HepG2 (cell line): ENCODE results near the gene CTCF. TPM values are rescaled to one million over a fixed set of nuclear protein-coding genes. Genes with fewer than 3 reads are reported as not detected.

Experiments
- ATF3 ChIP-seq: sonication (generic); formaldehyde crosslinking; IDR thresholded peaks from 2 replicates; pipeline ENCODE4 v1.4.0; 2020; ENCODE audit warnings: missing genetic modification reagents
- EHMT2 ChIP-seq: fragments of 200-600 bp; sonication (generic); IDR thresholded peaks from 2 replicates; pipeline ENCODE4 v1.7.0; 2017; ENCODE audit warnings: antibody characterized with exemption, low read depth, low read length, borderline replicate concordance
- FOXP1 ChIP-seq, 2 experiments: fragments of 450-650 bp in 1 of 2; IDR thresholded peaks; 2 replicates each; pipeline ENCODE4 v1.6.1; 2017 to 2018; ENCODE audit warnings: antibody characterized with exemption in 1 of 2
- GATAD2A ChIP-seq: IDR thresholded peaks from 2 replicates; pipeline ENCODE4 v1.6.1; 2016
- HES4 ChIP-seq: sonication (generic); formaldehyde crosslinking; IDR thresholded peaks from 2 replicates; pipeline ENCODE4 v1.9.0; 2021; ENCODE audit warnings: mild to moderate bottlenecking, missing genetic modification reagents, borderline replicate concordance
- HIC2 ChIP-seq: sonication (generic); formaldehyde crosslinking; IDR thresholded peaks from 2 replicates; pipeline ENCODE4 v1.9.0; 2022; ENCODE audit warnings: low read depth, missing genetic modification reagents
- HMGXB4 ChIP-seq, 2 experiments: sonication (generic) in 1 of 2; formaldehyde crosslinking in 1 of 2; IDR thresholded peaks; 2 replicates each; pipeline versions ENCODE4 v1.4.0 to v1.6.1; 2018 to 2020; ENCODE audit warnings: missing genetic modification reagents in 2 of 2, borderline replicate concordance in 1 of 2, low read depth in 1 of 2, mild to moderate bottlenecking in 1 of 2, missing biosample characterization in 1 of 2
- JARID2 ChIP-seq: sonication (generic); formaldehyde crosslinking; IDR thresholded peaks from 2 replicates; pipeline ENCODE4 v1.8.1; 2023; ENCODE audit warnings: missing genetic modification reagents, inconsistent platforms; ENCODE audit not compliant: insufficient replicate concordance
- KLF6 ChIP-seq: IDR thresholded peaks from 2 replicates; pipeline ENCODE4 v1.8.0; 2016; ENCODE audit warnings: missing biosample characterization, missing genetic modification reagents
- SAP130 ChIP-seq: IDR thresholded peaks from 2 replicates; pipeline ENCODE4 v1.6.1; 2016; ENCODE audit warnings: low read depth
- XRCC5 ChIP-seq: fragments of 200-400 bp; formaldehyde crosslinking; optimal IDR thresholded peaks from 2 replicates; pipeline ENCODE3; 2017; ENCODE audit warnings: mild to moderate bottlenecking, low read length
- ZBTB7A ChIP-seq: sonication (generic); formaldehyde crosslinking; IDR thresholded peaks from 2 replicates; pipeline ENCODE4 v1.8.0; 2022; ENCODE audit warnings: mild to moderate bottlenecking, missing genetic modification reagents
- ZNF446 ChIP-seq: sonication (generic); formaldehyde crosslinking; IDR thresholded peaks from 2 replicates; pipeline ENCODE4 v1.5.0; 2020; ENCODE audit warnings: mild to moderate bottlenecking, missing genetic modification reagents
- ZNF572 ChIP-seq: sonication (generic); formaldehyde crosslinking; IDR thresholded peaks from 2 replicates; pipeline ENCODE4 v1.5.1; 2020; ENCODE audit warnings: mild to moderate bottlenecking, missing genetic modification reagents
- ZNF766 ChIP-seq: sonication (generic); formaldehyde crosslinking; IDR thresholded peaks from 2 replicates; pipeline ENCODE4 v1.5.0; 2020; ENCODE audit warnings: missing genetic modification reagents, borderline replicate concordance
- ZNF891 ChIP-seq: sonication (generic); formaldehyde crosslinking; IDR thresholded peaks from 2 replicates; pipeline ENCODE4 v1.5.0; 2020; ENCODE audit warnings: mild to moderate bottlenecking, missing genetic modification reagents
- polyA plus RNA-seq, 8 experiments: library from polyadenylated mRNA; depleted of rRNA in 3 of 8; stranded (reverse) in 7 of 8; unstranded in 1 of 8; fragments of >200 nt; fragmentation: Illumina TruSeq in 4 of 8; extraction: Trizol in 4 of 8; gene quantifications; 2 replicates each; pipeline versions ENCODE4 v1.2.1 to v1.2.3, GENCODE V29; 2011 to 2016; ENCODE audit warnings: low read depth in 4 of 8, missing spikeins in 1 of 8, mixed read lengths in 1 of 8; ENCODE audit not compliant: insufficient read depth in 1 of 8
- total RNA-seq, 5 experiments: library from RNA; depleted of rRNA; stranded (reverse); fragments of >200 nt; fragmentation: Illumina TruSeq; extraction: Trizol; gene quantifications; 2 replicates each; pipeline ENCODE4 v1.2.3, GENCODE V29; 2016; ENCODE audit warnings: low read depth in 1 of 5
- TF ChIP-seq, protein P1 (sequence below): sonication (generic); formaldehyde crosslinking; IDR thresholded peaks from 2 replicates; pipeline ENCODE4 v1.4.0; 2020; ENCODE audit warnings: missing genetic modification reagents
- TF ChIP-seq, protein P2 (sequence below): IDR thresholded peaks from 2 replicates; pipeline ENCODE4 v1.6.1; 2016; ENCODE audit warnings: low read depth, borderline replicate concordance

CTCF gene
- total and polyA plus RNA-seq, 2 of the 13 experiments (the other 11 are each of a cell fraction or from before 2014, with no cell fraction given) = 19.5 to 37.5 TPM

GRCh38 chr16:67528222-67528869 lies 34.0 kb upstream of the CTCF start, which contains the start of gene RIPOR1 (continued):
- peak; percentile 4; the same call in 1 of the 2 replicates for TF ChIP-seq SAP130 (CRISPR knock-in tag)
- peak; percentile 19 for TF ChIP-seq XRCC5
- TF ChIP-seq ZNF446 = no peak
- peak; percentile 55; the same call in 1 of the 2 replicates for TF ChIP-seq ZNF891 (CRISPR knock-in tag)
- peak; percentile 95 for TF ChIP-seq ZNF572 (CRISPR knock-in tag)
- no peak; the same call in 1 of the 2 replicates for TF ChIP-seq ZNF766
- TF ChIP-seq FOXP1 (IDR thresholded peaks at IDR 0.05) = no peak
- TF ChIP-seq FOXP1 (CRISPR knock-in tag; IDR thresholded peaks at IDR 0.05) = peak; percentile 14; the same call in 1 of the 2 replicates
- 0 out of 2 replicates have a peak, but pooled peaks have one; percentile 32 for TF ChIP-seq HIC2 (CRISPR knock-in tag)
- peak; percentile 22 to 49; a peak in 2 of 4 replicates for TF ChIP-seq HMGXB4 (CRISPR knock-in tag; IDR thresholded peaks at IDR 0.05; ENCODE audit: borderline replicate concordance in 1 of 2, low read depth in 1 of 2)
- TF ChIP-seq, protein P1, sequence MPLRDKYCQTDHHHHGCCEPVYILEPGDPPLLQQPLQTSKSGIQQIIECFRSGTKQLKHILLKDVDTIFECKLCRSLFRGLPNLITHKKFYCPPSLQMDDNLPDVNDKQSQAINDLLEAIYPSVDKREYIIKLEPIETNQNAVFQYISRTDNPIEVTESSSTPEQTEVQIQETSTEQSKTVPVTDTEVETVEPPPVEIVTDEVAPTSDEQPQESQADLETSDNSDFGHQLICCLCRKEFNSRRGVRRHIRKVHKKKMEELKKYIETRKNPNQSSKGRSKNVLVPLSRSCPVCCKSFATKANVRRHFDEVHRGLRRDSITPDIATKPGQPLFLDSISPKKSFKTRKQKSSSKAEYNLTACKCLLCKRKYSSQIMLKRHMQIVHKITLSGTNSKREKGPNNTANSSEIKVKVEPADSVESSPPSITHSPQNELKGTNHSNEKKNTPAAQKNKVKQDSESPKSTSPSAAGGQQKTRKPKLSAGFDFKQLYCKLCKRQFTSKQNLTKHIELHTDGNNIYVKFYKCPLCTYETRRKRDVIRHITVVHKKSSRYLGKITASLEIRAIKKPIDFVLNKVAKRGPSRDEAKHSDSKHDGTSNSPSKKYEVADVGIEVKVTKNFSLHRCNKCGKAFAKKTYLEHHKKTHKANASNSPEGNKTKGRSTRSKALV (CRISPR knock-in tag) = 0 out of 2 replicates have a peak, but pooled peaks have one; percentile 71
- TF ChIP-seq KLF6 = no peak
- TF ChIP-seq, protein P2, sequence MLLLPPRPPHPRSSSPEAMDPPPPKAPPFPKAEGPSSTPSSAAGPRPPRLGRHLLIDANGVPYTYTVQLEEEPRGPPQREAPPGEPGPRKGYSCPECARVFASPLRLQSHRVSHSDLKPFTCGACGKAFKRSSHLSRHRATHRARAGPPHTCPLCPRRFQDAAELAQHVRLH = no peak
- TF ChIP-seq HES4 (CRISPR knock-in tag) = 0 out of 2 replicates have a peak, but pooled peaks have one; percentile 50
- TF ChIP-seq EHMT2 = no peak
- peak; percentile 35; the same call in 1 of the 2 replicates for TF ChIP-seq GATAD2A (CRISPR knock-in tag)
- TF ChIP-seq ATF3 (CRISPR knock-in tag) = no peak
- TF ChIP-seq ZBTB7A = peak; percentile 17; the same call in 1 of the 2 replicates
- peak; percentile 27 for TF ChIP-seq JARID2 (CRISPR knock-in tag)
